Prostate gland (tissue), 2 donors: ENCODE measurements around the gene GCM1. TPM values are rescaled to one million over a fixed set of nuclear protein-coding genes. Genes with fewer than 3 reads are reported as not detected.

Experiments used
- DNase-seq: peaks from one replicate; pipeline ENCODE4 v3.0.0-alpha.2; 2019; ENCODE audit warnings: low spot score
- H3K27ac ChIP-seq, 2 donors: fragments of 200-600 bp; sonication (generic); 2 replicates each; pipeline ENCODE4 v1.5.1; 2017 to 2019
- H3K27me3 ChIP-seq: fragments of 200-600 bp; sonication (generic); replicated peaks from 2 replicates; pipeline ENCODE4 v1.5.1; 2019; ENCODE audit not compliant: insufficient read depth
- H3K36me3 ChIP-seq, 2 donors: fragments of 200-600 bp; sonication (generic); 1 replicate in 1 of 2; 2 replicates in 1 of 2; pipeline versions ENCODE4 v1.5.1 to v1.8.1; 2017 to 2019
- H3K4me1 ChIP-seq: fragments of 200-600 bp; sonication (generic); replicated peaks from 2 replicates; pipeline ENCODE4 v1.5.1; 2019
- H3K4me3 ChIP-seq, 2 donors: fragments of 200-600 bp; sonication (generic); 2 replicates each; pipeline ENCODE4 v1.5.1; 2017 to 2019
- H3K9me3 ChIP-seq: fragments of 200-600 bp; sonication (generic); 2 replicates; pipeline ENCODE4 v1.5.1; 2017
- CTCF ChIP-seq, 4 experiments: fragments of 200-600 bp in 2 of 4; fragments of 450-650 bp in 2 of 4; sonication (generic) in 2 of 4; IDR thresholded peaks; 1 replicate in 3 of 4; 2 replicates in 1 of 4; pipeline ENCODE4 v1.5.1; 2016 to 2019; ENCODE audit warnings: antibody characterized with exemption in 4 of 4, mild to moderate bottlenecking in 2 of 4, moderate library complexity in 2 of 4
- POLR2A ChIP-seq: fragments of 450-650 bp; IDR thresholded peaks from one replicate; pipeline ENCODE4 v1.6.1; 2016; ENCODE audit warnings: antibody characterized with exemption, mild to moderate bottlenecking
- POLR2AphosphoS5 ChIP-seq: sonication (generic); formaldehyde crosslinking; IDR thresholded peaks from one replicate; pipeline ENCODE4 v1.6.1; 2017; ENCODE audit warnings: antibody characterized with exemption
- WGBS: methylation state at CpG from one replicate; pipeline ENCODE4 v1.1.5; 2018; 5-methylcytosine and 5-hydroxymethylcytosine counted together
- intact Hi-C: fragments of 100-400 bp; cut with DNase I; formaldehyde crosslinking; loops from one replicate; pipeline ENCODE4 v1.14.2; 2022
- total RNA-seq, 2 donors: library from RNA; depleted of rRNA; stranded (reverse); fragments of >200 nt; gene quantifications; one replicate each; pipeline ENCODE4 v1.1.0, GENCODE V29; 2016

GCM1 gene
- total RNA-seq, 2 donors from 2014 or later, result 0.09 to 0.34 TPM

- no peak for DNase-seq
- intact Hi-C loops, result loop anchor here (1.0 kb wide), 1 partner anchor 312 kb away; no protein-coding TSS in a partner anchor
- no peak for TF ChIP-seq POLR2A
- no peak for TF ChIP-seq CTCF (IDR thresholded peaks at IDR 0.05)
- TF ChIP-seq POLR2AphosphoS5, result no peak
- Histone ChIP-seq H3K4me1 (no peaks in the 10 kb centered on the region), H3K36me3 (no peaks in the 10 kb centered on the region), H3K27ac (no peak overlapping the region), H3K4me3 (no peak overlapping the region), H3K27me3 (no peaks in the 10 kb centered on the region), H3K9me3 (no peaks in the 10 kb centered on the region)
- 81% methylated on average over 6 of the region's 6 CpGs for WGBS
Measured at GRCh38 chr6:53172468-53172803, 23.8 kb upstream of the GCM1 start.

GRCh38 chr6:53171605-53172467 is 23.2 kb upstream of the GCM1 start:
- peak; percentile 77 for TF ChIP-seq POLR2AphosphoS5
- TF ChIP-seq CTCF (IDR thresholded peaks at IDR 0.05), result peak; percentile 100
- TF ChIP-seq POLR2A, result no peak
- intact Hi-C loops, result loop anchor here (1.0 kb wide), 1 partner anchor 312 kb away; no protein-coding TSS in a partner anchor
- 55% methylated on average over 20 of the region's 20 CpGs for WGBS
- H3K27ac ChIP-seq, result no peak overlapping the region
- no peaks in the 10 kb centered on the region for H3K27me3 ChIP-seq
- no peaks in the 10 kb centered on the region for H3K36me3 ChIP-seq
- H3K4me3 ChIP-seq, result no peak overlapping the region
- no peaks in the 10 kb centered on the region for H3K9me3 ChIP-seq
- peak; percentile 82 for DNase-seq
- no peaks in the 10 kb centered on the region for H3K4me1 ChIP-seq

- WGBS, result 92% methylated on average over 4 of the region's 4 CpGs
- no peak for TF ChIP-seq CTCF (IDR thresholded peaks at IDR 0.05)
- TF ChIP-seq POLR2AphosphoS5, result no peak
- TF ChIP-seq POLR2A, result no peak
- Histone ChIP-seq H3K4me1 (no peaks in the 10 kb centered on the region), H3K36me3 (no peaks in the 10 kb centered on the region), H3K9me3 (no peaks in the 10 kb centered on the region), H3K27ac (no peak overlapping the region), H3K27me3 (no peaks in the 10 kb centered on the region), H3K4me3 (no peak overlapping the region)
- DNase-seq, result no peak
- intact Hi-C loops, result no loop called here
Measured at GRCh38 chr6:53168516-53169267, 20.1 kb upstream of the GCM1 start.

GRCh38 chr6:53165293-53165692 is 16.7 kb upstream of the GCM1 start:
- WGBS, result 69% methylated on average over 4 of the region's 4 CpGs
- no peaks in the 10 kb centered on the region for H3K9me3 ChIP-seq
- intact Hi-C loops, result no loop called here
- DNase-seq, result no peak
- no peaks in the 10 kb centered on the region for H3K27me3 ChIP-seq
- H3K36me3 ChIP-seq, result no peaks in the 10 kb centered on the region
- TF ChIP-seq POLR2A, result no peak
- no peak for TF ChIP-seq CTCF (IDR thresholded peaks at IDR 0.05)
- TF ChIP-seq POLR2AphosphoS5, result no peak
- no peaks in the 10 kb centered on the region for H3K4me1 ChIP-seq
- no peak overlapping the region for H3K4me3 ChIP-seq
- H3K27ac ChIP-seq, result no peak overlapping the region
